GM19193 (cell line): ENCODE data around the gene NPBWR2.

ENCODE experiments used
- POLR2A ChIP-seq: IDR thresholded peaks from 4 replicates; pipeline ENCODE4 v1.6.1; 2011; ENCODE audit not compliant: insufficient read depth, insufficient read length; ENCODE audit errors: extremely low read depth

NPBWR2 gene

DNA sequence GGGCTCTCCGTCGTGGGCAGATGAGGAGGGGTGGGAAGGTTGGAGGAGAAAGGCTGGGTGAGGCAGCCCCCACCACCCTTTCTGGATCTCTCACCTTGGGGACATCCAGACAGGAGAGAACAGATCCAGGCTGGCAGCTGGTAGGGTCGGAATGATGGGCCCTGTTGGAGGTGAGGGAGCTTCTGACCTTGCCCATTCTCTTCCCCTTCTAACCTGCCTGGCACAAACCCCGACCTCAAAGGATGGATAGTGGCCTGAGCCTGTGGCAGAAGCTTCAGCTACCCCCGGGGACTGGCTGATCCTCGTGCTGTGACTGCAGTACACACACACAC, 6.0 kb upstream of the NPBWR2 start:
- TF ChIP-seq POLR2A: no peak

DNA sequence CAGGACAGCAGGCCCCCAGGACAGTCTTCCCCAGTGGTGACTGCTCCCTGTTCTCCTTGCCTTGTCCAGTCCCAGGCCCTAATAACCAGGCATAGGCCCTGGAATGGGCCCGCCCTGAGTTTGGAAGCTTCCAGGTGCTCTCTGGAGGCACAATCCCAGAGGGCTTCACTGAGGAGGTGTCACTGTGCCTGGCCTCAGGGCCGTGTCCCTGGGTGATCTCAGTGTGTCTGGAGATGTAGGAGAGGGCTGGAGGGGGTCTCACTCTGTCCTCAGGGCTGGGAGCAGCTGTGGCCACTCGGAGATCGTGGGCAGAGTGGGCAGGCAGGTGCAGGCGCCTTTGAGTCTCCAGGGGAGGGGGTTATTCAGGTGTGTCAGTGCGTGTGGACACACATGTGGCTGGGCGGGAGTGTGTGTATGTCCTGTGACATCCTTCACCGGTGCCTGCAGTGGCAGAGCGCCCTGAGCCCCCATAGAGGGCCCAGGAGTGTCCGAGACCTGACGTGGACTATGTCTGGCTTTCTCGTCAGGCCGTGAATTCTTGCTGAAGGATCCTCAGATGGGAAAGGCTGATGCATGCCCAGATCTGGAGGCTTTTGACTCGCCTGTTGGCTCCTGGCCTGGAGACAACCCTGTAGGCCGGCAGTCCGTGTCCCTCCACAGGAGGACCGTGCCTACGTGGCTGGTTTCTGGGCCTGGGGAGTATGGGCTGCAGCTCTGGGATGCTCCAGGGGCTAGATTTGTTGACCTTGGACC, 5.5 kb upstream of the NPBWR2 start:
- TF ChIP-seq POLR2A: no peak

DNA sequence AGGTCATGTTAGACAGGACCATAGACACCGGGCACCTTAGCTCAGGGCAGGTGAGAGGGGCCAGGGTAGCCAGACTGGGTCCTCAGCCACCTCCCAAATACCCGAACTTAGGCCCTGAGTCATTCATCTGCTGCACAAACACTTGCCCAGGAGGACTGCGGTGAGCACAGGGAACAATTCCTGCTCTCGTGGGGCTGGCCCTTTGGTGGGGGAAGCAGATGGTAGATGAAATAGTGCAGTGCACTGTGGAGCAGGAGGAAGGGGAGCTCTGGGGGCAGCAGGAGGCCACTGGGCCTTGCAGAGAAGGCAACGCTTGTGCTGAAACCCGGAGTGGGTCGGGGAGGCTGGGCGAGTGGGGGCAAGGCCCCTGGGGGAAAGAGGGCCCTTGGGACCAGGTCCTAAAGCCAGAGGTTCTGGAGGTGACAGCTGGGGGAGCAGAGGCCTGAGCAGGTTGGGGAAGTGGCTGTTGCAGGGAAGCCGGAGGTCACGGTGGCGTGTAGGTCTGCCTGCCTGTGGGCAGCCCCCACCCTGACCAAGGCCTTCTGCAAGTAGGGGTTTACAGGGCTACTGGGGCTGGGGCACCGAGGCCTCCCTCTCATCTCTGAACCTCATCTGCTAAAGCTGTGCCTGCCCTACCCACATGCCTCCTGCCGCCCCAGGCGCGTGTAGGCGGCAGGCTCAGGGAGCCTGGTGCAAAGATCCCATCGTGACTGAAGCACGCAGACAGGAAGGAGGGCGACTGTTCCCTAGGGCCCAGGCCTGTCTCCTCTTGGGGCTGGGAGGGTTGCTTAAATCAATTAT, 4.7 kb upstream of the NPBWR2 start:
- no peak for TF ChIP-seq POLR2A

DNA sequence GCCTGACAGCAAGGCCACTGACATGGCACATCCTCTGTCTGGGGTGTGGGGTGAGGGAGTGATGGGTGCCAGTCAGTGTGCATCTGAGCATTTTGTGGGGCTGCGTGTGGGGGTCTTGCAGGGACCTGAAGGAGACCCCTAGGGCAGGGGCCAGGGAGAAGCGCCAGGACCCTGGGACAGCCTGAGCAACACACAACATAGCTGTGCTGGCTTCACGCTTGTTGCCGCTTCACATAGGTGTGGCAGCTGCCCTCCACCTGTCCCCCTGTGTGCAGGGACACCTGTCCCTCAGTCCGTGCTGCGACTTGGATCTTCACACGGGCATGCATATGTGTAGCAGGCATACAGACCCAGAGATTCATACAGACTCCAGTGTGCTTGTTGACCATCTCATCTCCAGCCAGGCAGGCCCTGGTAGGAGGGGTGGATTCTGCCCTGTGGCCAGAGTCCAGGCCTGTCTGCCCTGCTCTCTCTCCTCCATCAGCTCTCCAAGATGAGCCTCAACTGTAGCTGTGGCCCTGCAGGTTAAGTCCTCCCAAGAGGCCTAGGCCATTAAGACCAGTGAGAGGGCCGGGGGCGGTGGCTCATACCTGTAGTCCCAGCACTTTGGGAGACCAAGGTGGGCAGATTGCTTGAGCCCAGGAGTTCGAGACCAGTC, 3.2 kb upstream of the NPBWR2 start:
- no peak for TF ChIP-seq POLR2A

DNA sequence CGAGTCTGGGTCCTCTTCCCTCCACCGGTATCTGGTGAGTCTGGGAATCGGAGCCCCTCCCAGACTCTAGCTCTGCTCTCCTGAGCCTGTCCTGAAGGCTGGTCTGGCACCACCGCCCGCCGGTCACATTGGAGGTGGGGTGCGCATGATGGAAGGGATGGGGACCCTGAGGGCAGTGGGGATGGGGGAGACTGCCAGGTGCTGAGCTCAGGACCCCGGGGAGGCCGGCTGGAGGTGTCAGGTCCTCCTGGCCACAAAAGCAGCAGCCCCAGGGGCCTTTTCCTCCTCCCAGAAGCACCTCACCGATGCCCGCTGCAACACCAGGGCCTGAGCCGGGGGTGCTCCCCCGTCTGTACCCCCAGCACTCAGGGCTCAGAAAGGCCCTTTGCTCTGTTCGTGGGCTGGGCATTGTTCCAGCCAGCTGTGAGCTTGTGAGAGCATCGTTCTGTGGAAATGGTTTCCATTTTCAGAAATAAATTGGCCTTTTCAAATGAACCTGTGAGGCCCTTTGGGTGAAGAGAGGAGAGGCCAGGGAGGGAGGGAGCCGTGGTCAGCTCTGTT, 2.5 kb upstream of the NPBWR2 start:
- TF ChIP-seq POLR2A: no peak

DNA sequence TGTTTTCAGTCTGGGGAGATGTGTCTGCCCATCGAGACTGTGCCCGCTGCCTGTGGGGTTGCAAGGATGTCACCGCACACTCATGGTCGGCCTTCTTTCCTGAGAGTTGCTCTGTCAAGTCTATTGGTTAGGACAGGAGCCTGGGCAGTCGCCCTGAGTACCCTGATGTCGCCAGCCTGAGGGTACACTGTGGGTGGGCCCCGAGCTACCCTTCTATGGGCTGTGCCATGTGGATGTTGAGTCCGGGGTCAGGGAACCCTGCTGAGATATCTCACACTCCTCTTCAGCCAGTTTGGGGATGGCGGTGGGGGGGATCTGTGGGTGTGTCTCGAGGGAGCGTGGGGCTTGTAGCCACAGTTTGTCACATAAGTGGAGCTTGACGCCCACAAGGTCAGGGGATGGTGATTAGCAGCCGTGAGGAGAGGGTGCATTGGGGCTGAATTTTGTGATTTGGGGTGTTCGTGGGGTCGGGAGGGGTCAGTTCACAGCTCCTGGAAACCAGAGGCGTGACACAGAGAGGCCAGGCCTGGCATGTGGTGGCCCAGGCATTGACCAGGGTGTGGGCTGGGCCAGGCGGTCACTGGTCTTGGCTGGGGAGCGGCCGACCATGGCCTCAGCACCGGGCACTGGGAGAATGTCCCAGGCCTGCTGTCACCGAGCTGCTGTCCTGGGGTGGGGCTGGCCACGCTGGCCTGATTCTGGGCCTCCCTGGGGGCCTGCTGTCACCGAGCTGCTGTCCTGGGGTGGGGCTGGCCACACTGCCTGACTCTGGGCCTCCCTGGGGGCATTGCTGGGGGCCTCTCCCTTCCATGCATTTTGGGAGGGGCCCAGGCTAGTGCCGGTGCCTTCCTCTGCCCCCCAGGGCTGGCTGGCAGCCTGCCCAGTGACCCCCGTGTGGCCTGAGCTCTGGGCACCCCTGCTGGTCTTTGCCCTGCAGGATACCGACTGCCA, 1.6 kb upstream of the NPBWR2 start:
- no peak for TF ChIP-seq POLR2A

DNA sequence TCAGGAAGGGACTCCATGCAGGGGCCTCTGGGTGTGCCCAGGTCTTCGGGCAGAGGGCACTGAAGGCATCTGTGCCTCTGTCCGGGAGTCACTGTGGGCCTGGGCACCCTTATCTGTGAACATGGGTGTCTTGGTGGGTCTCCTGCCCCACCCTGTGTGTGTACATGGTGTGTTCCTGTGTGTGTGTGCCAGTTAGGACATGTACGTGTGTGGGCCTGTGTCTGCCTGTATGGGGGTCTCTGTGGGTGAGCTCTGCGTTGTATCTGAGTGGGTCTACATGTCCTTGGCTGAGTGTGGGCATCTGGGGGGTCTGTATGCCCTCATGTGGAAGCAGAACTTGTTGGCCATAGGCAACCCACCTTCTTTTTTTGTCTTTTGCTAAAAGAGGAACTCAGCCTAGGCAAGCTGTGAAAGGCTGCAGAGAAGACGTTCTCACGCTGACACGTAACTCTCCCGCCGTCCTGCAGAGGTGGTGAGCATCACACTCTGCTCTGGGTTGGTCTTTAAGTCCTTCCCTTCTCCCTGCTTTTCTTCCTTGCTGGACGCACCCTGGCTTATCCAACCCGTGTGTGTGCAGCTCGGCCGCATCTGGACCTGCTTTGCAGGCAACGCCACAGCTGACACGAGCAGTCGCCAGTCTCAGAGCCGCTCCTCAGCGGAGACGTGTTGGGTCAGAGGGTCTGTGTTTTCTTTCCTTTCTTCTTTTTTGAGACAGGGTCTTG, 532 bp upstream of the NPBWR2 start:
- TF ChIP-seq POLR2A: no peak

DNA sequence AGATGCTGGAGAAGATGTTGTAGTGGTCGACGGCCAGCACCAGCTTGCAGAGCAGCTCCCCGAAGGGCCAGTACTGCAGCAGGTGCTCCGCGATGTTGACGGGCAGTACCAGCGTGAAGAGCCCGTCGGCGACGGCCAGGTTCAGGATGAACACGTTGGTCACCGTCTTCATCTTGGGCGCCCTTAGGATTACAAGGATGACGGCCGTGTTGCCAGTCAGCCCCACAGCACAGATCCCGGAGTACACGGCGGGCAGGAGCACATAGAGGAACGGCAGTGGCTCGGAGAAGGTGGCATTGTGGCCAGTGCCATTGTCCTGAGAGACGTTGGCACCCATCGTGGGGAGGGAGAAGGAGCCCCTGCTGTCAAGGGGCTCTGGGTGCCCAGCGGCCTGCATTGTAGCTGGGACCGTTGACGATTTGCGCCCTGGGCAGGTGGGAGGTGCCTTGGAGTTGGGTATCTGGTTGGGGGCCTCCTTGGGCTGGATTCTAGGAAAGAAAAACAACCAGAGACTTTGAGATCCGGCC, 867 bp downstream of the NPBWR2 start:
- no peak for TF ChIP-seq POLR2A

DNA sequence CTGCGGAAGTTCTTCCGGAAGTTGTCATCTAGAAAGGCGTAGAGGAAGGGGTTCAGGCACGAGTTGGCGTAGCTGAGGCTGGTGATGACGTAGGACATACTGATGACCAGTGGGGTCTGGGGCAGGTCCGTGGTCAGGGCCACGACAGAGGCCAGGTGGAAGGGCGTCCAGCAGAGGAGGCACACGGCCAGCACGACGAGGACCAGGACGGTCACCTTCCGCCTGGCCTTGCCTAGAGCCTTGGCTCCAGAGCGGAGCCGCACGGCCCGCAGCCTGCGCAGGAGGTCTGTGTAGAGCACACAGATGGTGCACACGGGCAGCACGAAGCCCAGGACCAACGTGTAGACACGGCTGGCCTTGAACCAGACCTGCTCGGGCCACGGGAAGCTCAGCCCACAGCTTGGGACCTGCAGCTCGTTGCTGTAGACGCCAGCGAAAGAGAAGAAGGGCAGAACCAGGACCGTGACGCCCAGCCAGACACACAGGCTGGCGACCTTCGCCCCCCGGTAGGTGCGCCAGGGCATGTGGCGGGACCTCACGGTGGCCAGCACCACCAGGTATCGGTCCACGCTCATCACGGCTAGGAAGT, 1.4 kb downstream of the NPBWR2 start:
- TF ChIP-seq POLR2A: no peak

DNA sequence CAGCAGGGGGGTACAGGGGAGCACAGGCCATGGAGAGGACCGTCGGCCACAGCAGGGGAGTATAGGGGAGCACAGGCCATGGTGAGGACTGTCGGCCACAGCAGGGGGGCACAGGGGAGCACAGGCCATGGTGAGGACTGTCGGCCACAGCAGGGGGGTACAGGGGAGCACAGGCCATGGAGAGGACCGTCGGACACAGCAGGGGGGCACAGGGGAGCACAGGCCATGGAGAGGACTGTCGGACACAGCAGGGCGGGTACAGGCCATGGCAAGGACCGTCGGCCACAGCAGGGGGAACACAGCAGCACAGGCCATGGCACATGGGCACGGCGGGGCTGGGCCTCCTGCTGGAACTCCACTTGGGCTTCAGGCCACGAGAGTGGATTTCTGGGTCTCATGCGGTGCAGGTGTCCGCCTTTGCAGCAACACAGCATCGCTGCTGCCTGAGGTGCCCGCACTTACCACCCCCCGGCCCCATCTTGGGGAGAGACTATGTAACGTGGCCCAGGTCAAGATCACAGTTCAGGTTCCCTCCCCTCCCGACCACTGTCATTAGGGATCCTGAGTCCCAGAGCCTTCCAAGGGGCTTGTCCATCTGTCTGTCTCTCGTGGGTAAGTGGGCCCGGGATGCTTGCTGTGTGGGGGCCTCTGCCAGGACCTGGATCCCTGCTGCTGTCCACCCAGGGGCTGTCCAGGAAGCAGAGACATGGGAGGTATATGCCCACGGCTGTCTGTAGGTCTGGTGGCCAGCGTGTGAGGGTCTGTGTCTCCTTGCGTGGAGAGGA, 2.5 kb downstream of the NPBWR2 start:
- no peak for TF ChIP-seq POLR2A

DNA sequence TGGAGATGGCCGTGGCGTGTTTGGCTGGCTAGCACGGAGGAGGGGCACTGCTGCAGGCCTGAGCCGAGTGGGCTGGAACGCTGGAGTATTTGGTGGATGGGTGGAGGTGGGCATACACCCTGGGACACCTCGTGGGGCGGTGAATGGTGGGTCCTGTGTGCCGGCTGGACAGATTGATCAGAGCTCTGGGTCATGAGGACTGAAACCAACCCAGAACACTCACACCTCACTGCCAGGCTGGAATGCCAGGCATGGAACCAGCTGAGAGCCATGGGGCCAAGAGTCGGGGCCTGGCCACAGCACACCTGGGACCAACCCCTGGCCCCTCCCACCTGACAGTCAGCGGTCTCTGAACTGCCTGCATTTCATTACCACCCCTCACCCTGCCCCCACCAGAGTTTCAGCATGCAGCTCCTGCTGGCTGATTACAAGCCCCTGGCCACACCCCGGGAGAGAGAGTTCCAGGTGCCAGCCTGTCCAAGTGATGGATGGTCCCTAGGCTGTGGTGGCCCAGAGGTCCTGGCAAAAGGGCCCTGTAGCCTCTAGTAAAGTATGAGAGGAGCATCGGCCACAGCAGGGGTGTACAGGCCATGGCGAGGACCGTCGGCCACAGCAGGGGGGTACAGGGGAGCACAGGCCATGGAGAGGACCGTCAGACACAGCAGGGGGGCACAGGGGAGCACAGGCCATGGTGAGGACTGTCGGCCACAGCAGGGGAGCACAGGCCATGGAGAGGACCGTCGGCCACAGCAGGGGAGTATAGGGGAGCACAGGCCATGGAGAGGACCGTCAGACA, 3.3 kb downstream of the NPBWR2 start:
- TF ChIP-seq POLR2A: no peak

DNA sequence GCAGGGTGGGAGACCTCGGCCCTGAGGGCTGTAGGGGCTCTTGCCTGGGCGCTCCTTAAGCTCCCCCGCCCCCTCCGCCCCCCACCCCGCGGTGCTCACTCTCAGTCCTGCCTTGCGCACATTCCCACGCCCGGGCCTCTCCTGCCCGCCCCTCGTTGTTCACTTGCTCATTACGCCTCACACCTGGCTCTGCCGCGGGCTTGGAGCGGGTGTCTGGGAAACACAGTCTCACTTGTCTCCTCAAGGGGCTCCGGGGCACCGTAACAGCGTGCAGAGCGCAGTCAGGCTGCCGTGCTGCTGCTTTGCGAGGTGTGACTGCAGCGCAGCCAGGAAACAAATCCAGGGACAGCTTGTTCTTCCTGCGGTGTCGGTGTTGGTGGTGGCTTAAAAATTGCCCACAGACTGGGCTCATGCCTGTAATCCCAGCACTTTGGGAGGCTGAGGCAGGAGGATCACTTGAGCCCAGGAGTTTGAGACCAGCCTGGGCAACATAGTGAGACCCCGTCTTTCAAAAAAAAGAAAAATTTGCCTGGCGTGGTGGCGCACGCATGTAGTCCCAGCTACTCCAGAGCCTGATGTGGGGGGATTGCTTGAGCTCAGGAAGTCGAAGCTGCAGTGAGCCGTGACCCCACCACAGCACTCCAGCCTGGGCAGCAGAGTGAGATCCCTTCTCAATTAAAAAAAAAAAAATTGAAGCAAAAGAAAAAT, 4.6 kb downstream of the NPBWR2 start:
- TF ChIP-seq POLR2A: no peak
